ENCODE results near the gene FRAS1.

FRAS1 gene

GRCh38 chr4:78310740-78311115 lies 253.6 kb downstream of the FRAS1 start:
- TF ChIP-seq CTCF (IDR thresholded peaks at IDR 0.05; ENCODE audit: unreplicated experiment in 3 of 3) = no peak
- peaks cover 69% of the 10 kb centered on the region for H3K36me3 Mint-ChIP-seq (ENCODE audit: low read depth)
- H3K4me3 Mint-ChIP-seq = no peak overlapping the region
- peaks cover 1% of the 10 kb centered on the region for H3K9me3 Mint-ChIP-seq
- peaks cover 27% of the 10 kb centered on the region for H3K4me1 Mint-ChIP-seq
- peak overlapping the region in 1 of 3 experiments; percentile 9 for H3K27ac Mint-ChIP-seq
- H3K27me3 Mint-ChIP-seq (ENCODE audit: low read depth) = peaks cover 3% of the 10 kb centered on the region

DNA sequence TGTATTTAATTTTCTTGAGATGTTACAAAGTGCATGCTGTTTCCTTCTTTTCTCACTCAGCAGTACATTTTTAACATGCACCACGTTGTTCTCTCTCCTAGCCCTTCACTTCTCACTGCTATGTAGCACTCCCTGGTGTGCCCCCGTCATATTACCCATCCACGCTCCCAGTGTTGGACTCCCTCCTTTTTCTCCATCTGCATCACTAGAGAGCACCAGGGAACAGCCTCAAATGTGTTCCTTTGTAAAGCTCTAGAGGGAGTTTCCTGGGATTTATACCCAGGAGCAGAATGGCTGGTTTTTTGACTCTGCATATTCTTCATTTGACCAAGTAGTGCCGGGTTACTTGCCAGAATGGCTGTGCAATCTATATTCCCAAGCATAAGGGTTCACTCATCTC lies 254.2 kb downstream of the FRAS1 start:
- peaks cover 3% of the 10 kb centered on the region for H3K27me3 Mint-ChIP-seq (ENCODE audit: low read depth)
- H3K4me1 Mint-ChIP-seq = peaks cover 27% of the 10 kb centered on the region
- H3K36me3 Mint-ChIP-seq (ENCODE audit: low read depth) = peaks cover 70% of the 10 kb centered on the region
- no peaks in the 10 kb centered on the region for H3K9me3 Mint-ChIP-seq
- peak overlapping the region in 2 of 3 experiments; percentile 31 to 33 for H3K27ac Mint-ChIP-seq
- no peak overlapping the region for H3K4me3 Mint-ChIP-seq
- TF ChIP-seq CTCF (IDR thresholded peaks at IDR 0.05; ENCODE audit: unreplicated experiment in 3 of 3) = no peak

DNA sequence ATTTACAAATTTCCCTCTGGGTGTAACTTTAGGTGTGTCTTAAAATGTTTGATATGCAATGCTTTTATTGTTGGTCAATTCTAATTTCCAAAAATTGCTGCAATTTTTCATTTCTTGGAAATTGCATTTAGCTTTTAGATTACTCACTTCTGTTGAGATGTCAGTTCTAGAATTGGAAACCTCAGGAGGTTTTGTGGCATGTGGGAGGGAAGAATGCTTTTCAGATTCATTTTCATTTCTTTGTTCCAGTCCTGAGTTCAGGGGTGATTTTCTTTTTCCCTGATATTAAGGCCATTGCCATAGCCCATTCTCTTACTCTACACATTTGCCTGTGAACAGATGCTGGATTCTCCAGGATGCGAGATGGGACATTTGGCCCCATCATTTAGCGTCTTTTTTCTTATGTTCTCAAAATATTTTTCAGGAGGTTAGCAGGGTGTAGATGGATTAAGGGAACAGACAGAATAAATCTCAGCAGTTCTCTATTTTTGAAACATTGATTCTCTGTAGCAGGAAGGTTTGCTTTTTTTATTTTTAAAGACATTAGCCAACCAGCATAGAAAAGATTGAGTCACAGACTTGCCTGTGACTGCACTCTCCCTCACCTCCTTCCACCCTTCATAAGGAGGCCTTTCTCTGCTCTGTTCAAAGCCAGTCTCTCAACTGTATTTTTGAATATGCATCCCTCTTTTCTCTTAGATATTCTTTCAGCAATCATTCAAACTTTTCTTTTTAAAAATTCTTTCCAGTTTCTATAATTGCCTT lies 256.0 kb downstream of the FRAS1 start:
- H3K4me1 Mint-ChIP-seq = peaks cover 27% of the 10 kb centered on the region
- no peak for TF ChIP-seq CTCF (IDR thresholded peaks at IDR 0.05; ENCODE audit: unreplicated experiment in 3 of 3)
- peaks cover 72% of the 10 kb centered on the region for H3K36me3 Mint-ChIP-seq (ENCODE audit: low read depth)
- H3K4me3 Mint-ChIP-seq = no peak overlapping the region
- no peak overlapping the region for H3K27ac Mint-ChIP-seq
- H3K27me3 Mint-ChIP-seq (ENCODE audit: low read depth) = peaks cover 3% of the 10 kb centered on the region
- no peaks in the 10 kb centered on the region for H3K9me3 Mint-ChIP-seq

DNA sequence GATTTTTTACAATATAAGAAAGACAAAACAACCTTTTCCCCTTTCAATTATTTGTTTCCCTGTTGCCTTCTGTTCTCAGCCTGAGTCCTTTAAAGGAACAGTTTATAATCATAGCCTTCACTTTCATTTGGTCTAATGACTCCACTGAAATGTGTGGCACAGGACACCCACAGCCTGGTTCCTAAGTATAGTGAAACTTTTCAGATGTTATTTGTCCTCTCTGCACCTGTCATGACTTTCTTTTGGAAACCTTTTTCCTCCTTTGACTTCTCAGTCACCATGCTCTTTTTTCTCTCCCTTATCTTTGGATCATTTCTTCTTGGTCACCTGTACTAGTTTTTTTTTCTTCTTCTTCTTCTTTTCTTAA lies 256.6 kb downstream of the FRAS1 start:
- H3K36me3 Mint-ChIP-seq (ENCODE audit: low read depth) = peaks cover 72% of the 10 kb centered on the region

DNA sequence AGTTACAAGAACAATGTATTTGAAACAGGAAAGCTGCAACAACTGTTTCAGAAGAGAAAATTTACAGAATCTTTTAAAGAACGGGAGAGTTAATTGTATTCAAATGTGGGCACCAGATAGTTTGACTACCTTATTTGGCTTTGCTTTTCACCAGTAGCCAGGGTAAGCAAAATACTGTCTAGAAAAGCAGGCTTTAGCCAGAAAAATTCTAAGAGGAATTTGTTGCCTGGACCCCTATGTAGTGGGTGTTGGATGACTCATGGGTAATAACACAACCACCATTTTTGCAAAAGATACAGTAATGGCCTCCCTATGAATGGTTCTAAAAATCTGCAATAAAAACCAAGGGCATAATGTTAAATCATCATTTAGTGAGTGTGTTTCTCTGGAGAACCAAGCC lies 261.0 kb downstream of the FRAS1 start:
- no peak for TF ChIP-seq CTCF (IDR thresholded peaks at IDR 0.05; ENCODE audit: unreplicated experiment in 3 of 3)
- H3K36me3 Mint-ChIP-seq (ENCODE audit: low read depth) = peaks cover 67% of the 10 kb centered on the region
- H3K4me1 Mint-ChIP-seq = peaks cover 15% of the 10 kb centered on the region
- H3K4me3 Mint-ChIP-seq = no peak overlapping the region
- no peaks in the 10 kb centered on the region for H3K27me3 Mint-ChIP-seq (ENCODE audit: low read depth)
- H3K9me3 Mint-ChIP-seq = no peaks in the 10 kb centered on the region
- no peak overlapping the region for H3K27ac Mint-ChIP-seq

More for the DNA sequence above, 256.6 kb downstream of the FRAS1 start:
- Mint-ChIP-seq H3K27me3 (ENCODE audit: low read depth) (no peaks in the 10 kb centered on the region), H3K9me3 (no peaks in the 10 kb centered on the region), H3K27ac (peak overlapping the region in 1 of 3 experiments; percentile 35), H3K4me3 (no peak overlapping the region), H3K4me1 (peaks cover 27% of the 10 kb centered on the region)
- no peak for TF ChIP-seq CTCF (IDR thresholded peaks at IDR 0.05; ENCODE audit: unreplicated experiment in 3 of 3)

- Mint-ChIP-seq H3K9me3 (no peaks in the 10 kb centered on the region), H3K27ac (no peak overlapping the region), H3K27me3 (ENCODE audit: low read depth) (no peaks in the 10 kb centered on the region), H3K36me3 (ENCODE audit: low read depth) (peaks cover 53% of the 10 kb centered on the region), H3K4me1 (peaks cover 2% of the 10 kb centered on the region), H3K4me3 (no peak overlapping the region)
- TF ChIP-seq CTCF (IDR thresholded peaks at IDR 0.05; ENCODE audit: unreplicated experiment in 3 of 3) = no peak
Measured at GRCh38 chr4:78320349-78320935, 263.3 kb downstream of the FRAS1 start.

All from nephron (organoid).